HepG2 (cell line): ENCODE measurements around the gene STOM. TPM values are rescaled to one million over a fixed set of nuclear protein-coding genes. Genes with fewer than 3 reads are reported as not detected.

Experiments
- BATF2 ChIP-seq: sonication (generic); formaldehyde crosslinking; IDR thresholded peaks from 2 replicates; pipeline ENCODE4 v1.8.0; 2022; ENCODE audit warnings: mild to moderate bottlenecking, missing genetic modification reagents, moderate library complexity
- BORCS8-MEF2B ChIP-seq: sonication (generic); formaldehyde crosslinking; IDR thresholded peaks from 2 replicates; pipeline ENCODE4 v1.8.0; 2022; ENCODE audit warnings: mild to moderate bottlenecking, missing genetic modification reagents
- CCDC6 ChIP-seq: sonication (generic); formaldehyde crosslinking; IDR thresholded peaks from 2 replicates; pipeline ENCODE4 v1.8.1; 2022; ENCODE audit warnings: mild to moderate bottlenecking, missing genetic modification reagents, moderate library complexity
- CREBL2 ChIP-seq: sonication (generic); formaldehyde crosslinking; IDR thresholded peaks from 2 replicates; pipeline ENCODE4 v1.8.1; 2023; ENCODE audit warnings: missing genetic modification reagents, mild to moderate bottlenecking, borderline replicate concordance
- GTF3A ChIP-seq: sonication (generic); formaldehyde crosslinking; conservative IDR thresholded peaks from 2 replicates; pipeline ENCODE4 v1.4.0; 2020; ENCODE audit warnings: mild to moderate bottlenecking, missing genetic modification reagents
- JDP2 ChIP-seq: sonication (generic); formaldehyde crosslinking; IDR thresholded peaks from 2 replicates; pipeline ENCODE4 v1.8.1; 2022; ENCODE audit warnings: missing genetic modification reagents, borderline replicate concordance
- MXD1 ChIP-seq: sonication (generic); formaldehyde crosslinking; IDR thresholded peaks from 2 replicates; pipeline ENCODE4 v1.4.0; 2020; ENCODE audit warnings: mild to moderate bottlenecking, missing genetic modification reagents
- PAX8 ChIP-seq: sonication (generic); formaldehyde crosslinking; IDR thresholded peaks from 2 replicates; pipeline ENCODE4 v1.8.0; 2022; ENCODE audit warnings: mild to moderate bottlenecking, missing genetic modification reagents, borderline replicate concordance
- REL ChIP-seq: sonication (generic); formaldehyde crosslinking; conservative IDR thresholded peaks from 2 replicates; pipeline ENCODE4 v1.8.0; 2022; ENCODE audit warnings: mild to moderate bottlenecking, missing genetic modification reagents, moderate library complexity
- SKI ChIP-seq: fragments of 450-650 bp; IDR thresholded peaks from one replicate; pipeline ENCODE4 v1.6.1; 2018; ENCODE audit warnings: mild to moderate bottlenecking; ENCODE audit not compliant: partially characterized antibody
- YEATS4 ChIP-seq: sonication (generic); formaldehyde crosslinking; IDR thresholded peaks from 2 replicates; pipeline ENCODE4 v1.4.0; 2020; ENCODE audit warnings: missing genetic modification reagents, borderline replicate concordance
- ZFP37 ChIP-seq: sonication (generic); formaldehyde crosslinking; IDR thresholded peaks from 2 replicates; pipeline ENCODE4 v1.4.0; 2020; ENCODE audit warnings: missing genetic modification reagents, borderline replicate concordance
- ZFX ChIP-seq: sonication (generic); formaldehyde crosslinking; IDR thresholded peaks from 2 replicates; pipeline ENCODE4 v1.4.0; 2020; ENCODE audit warnings: mild to moderate bottlenecking, low read depth, missing genetic modification reagents, moderate library complexity
- ZHX2 ChIP-seq, 2 experiments: sonication (generic) in 1 of 2; formaldehyde crosslinking in 1 of 2; IDR thresholded peaks; 2 replicates each; pipeline versions ENCODE4 v1.6.1 to v1.9.0; 2014 to 2022; ENCODE audit warnings: antibody characterized with exemption in 1 of 2, borderline replicate concordance in 1 of 2, inconsistent platforms in 1 of 2, low read depth in 1 of 2, missing genetic modification reagents in 1 of 2
- ZNF124 ChIP-seq: sonication (generic); formaldehyde crosslinking; IDR thresholded peaks from 2 replicates; pipeline ENCODE4 v1.4.0; 2020; ENCODE audit warnings: missing genetic modification reagents
- ZZZ3 ChIP-seq: sonication (generic); formaldehyde crosslinking; IDR thresholded peaks from 2 replicates; pipeline ENCODE4 v1.4.0; 2020; ENCODE audit warnings: missing genetic modification reagents, mild to moderate bottlenecking, borderline replicate concordance
- polyA plus RNA-seq, 8 experiments: library from polyadenylated mRNA; depleted of rRNA in 3 of 8; stranded (reverse) in 7 of 8; unstranded in 1 of 8; fragments of >200 nt; fragmentation: Illumina TruSeq in 4 of 8; extraction: Trizol in 4 of 8; gene quantifications; 2 replicates each; pipeline versions ENCODE4 v1.2.1 to v1.2.3, GENCODE V29; 2011 to 2016; ENCODE audit warnings: low read depth in 4 of 8, missing spikeins in 1 of 8, mixed read lengths in 1 of 8; ENCODE audit not compliant: insufficient read depth in 1 of 8
- total RNA-seq, 5 experiments: library from RNA; depleted of rRNA; stranded (reverse); fragments of >200 nt; fragmentation: Illumina TruSeq; extraction: Trizol; gene quantifications; 2 replicates each; pipeline ENCODE4 v1.2.3, GENCODE V29; 2016; ENCODE audit warnings: low read depth in 1 of 5
- TF ChIP-seq, protein P1 (sequence below): IDR thresholded peaks from 2 replicates; pipeline ENCODE4 v1.6.1; 2012; ENCODE audit warnings: low read length, improper control_type of control experiment

Gene STOM
- total and polyA plus RNA-seq, 2 of the 13 experiments (the other 11 are each of a cell fraction or from before 2014, with no cell fraction given), result 43.6 to 165 TPM

DNA sequence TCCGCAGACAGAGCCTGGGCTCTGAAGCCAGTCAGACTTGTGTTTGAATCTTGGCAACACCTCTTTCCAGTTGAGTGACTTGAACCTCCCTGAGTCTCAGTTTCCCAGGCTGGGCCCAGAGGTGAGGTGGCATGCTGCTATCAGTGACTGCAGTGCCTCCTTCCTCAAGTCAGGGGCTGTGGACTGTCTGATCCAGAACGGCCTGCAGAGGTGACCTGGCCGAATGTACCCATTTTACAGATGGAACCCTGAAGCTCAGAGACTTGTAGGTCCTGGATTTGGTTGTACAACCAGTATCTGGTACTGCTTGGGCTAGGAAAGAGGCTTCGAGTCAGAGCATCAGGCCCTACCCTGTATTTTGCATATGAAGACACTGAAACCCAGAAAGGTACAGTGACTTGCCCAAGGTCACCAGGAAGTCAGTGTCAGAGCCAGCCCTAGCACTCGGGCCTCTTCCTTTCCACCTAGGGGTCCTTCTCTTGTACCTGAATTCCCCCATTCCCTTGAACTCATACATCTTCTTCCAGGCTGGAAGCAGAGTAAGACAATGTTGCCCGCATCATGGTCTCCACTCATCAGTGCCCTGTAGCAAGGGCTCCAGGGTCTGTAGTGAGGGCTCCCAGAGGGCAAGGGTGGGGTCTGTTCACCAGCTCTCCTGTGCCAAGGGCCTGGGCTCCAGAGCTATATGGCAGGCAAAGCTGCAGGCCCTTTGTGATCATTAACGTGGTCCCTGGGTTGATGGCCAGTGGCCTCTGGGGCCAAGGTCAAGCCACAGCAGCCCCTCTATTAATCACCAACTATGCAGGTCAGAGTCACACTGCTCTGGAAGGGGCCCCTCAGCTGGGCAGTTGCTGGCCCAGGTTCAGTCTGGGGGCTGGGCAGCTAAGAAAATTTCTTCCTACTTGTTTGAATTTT lies 73.6 kb downstream of the STOM start (continued):
- TF ChIP-seq SKI, result peak; percentile 75
- TF ChIP-seq ZHX2 (IDR thresholded peaks at IDR 0.05; ENCODE audit: low read depth), result no peak
- TF ChIP-seq ZHX2 (CRISPR knock-in tag; IDR thresholded peaks at IDR 0.05; ENCODE audit: borderline replicate concordance), result no peak; the same call in 1 of the 2 replicates
- peak; percentile 88 for TF ChIP-seq ZFX
- no peak for TF ChIP-seq ZZZ3 (CRISPR knock-in tag)
- no peak; the same call in 1 of the 2 replicates for TF ChIP-seq JDP2 (CRISPR knock-in tag)
- TF ChIP-seq, protein P1, sequence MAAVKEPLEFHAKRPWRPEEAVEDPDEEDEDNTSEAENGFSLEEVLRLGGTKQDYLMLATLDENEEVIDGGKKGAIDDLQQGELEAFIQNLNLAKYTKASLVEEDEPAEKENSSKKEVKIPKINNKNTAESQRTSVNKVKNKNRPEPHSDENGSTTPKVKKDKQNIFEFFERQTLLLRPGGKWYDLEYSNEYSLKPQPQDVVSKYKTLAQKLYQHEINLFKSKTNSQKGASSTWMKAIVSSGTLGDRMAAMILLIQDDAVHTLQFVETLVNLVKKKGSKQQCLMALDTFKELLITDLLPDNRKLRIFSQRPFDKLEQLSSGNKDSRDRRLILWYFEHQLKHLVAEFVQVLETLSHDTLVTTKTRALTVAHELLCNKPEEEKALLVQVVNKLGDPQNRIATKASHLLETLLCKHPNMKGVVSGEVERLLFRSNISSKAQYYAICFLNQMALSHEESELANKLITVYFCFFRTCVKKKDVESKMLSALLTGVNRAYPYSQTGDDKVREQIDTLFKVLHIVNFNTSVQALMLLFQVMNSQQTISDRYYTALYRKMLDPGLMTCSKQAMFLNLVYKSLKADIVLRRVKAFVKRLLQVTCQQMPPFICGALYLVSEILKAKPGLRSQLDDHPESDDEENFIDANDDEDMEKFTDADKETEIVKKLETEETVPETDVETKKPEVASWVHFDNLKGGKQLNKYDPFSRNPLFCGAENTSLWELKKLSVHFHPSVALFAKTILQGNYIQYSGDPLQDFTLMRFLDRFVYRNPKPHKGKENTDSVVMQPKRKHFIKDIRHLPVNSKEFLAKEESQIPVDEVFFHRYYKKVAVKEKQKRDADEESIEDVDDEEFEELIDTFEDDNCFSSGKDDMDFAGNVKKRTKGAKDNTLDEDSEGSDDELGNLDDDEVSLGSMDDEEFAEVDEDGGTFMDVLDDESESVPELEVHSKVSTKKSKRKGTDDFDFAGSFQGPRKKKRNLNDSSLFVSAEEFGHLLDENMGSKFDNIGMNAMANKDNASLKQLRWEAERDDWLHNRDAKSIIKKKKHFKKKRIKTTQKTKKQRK, result no peak
- TF ChIP-seq YEATS4 (CRISPR knock-in tag), result 0 out of 2 replicates have a peak, but pooled peaks have one; percentile 19
- TF ChIP-seq BORCS8-MEF2B (CRISPR knock-in tag), result peak; percentile 62; the same call in 1 of the 2 replicates
- TF ChIP-seq BATF2 (CRISPR knock-in tag), result no peak
- TF ChIP-seq MXD1 (CRISPR knock-in tag), result no peak
- peak; percentile 59; the same call in 1 of the 2 replicates for TF ChIP-seq CCDC6 (CRISPR knock-in tag)
- TF ChIP-seq ZNF124, result no peak
- no peak for TF ChIP-seq ZFP37 (CRISPR knock-in tag)
- no peak for TF ChIP-seq PAX8
- 0 out of 2 replicates have a peak, but pooled peaks have one; percentile 17 for TF ChIP-seq GTF3A (CRISPR knock-in tag)
- no peak for TF ChIP-seq REL (CRISPR knock-in tag)
- no peak for TF ChIP-seq CREBL2
